ENCODE results near the gene SAMD14.

SAMD14 gene

DNA sequence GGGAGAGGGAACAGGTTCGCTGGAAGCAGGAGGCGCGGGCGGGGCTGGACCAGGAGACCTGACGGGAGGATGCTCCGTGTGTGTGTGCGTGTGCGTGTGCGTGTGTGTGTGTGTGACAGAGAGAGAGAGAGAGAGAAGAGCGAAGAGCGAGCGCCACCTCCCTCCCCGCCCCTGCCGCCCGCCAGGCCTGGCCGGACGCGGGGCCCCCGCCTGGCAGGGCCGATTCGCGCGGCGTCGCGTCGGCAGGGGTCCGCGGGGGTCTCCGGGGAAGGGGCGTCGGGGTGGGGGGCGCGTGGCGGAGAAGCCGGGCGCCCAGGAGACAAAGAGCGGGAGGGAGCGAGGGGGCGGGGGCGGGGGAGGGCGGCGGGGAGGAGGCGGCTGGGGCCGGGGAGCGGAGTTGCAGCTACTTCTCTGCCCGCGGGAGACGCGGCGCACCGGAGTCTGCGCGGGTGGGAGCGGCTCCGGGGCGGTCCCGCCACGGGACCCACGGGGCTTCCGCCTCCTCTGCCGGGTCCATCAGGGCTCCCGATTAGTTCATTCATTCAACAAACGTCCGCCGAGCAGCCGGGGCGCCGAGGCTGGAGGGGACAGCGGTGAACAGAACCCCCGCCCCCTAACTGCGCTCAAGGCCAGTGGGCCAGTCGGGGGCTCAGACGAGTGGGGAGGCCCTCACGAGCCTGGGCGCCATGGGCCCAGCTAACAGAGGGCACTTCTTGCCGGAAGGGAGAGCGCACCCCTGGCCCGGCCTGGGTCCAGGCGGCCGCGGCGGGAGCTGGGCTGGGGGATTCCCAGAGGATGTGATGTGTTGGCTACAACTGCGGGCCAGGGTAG is at the start of gene SAMD14:
Gene SAMD14 (minus strand): TSS at position 433 of the 831 bp plus-strand sequence. CDS start 5,201 bp downstream, outside the sequence.
- DNase-seq: peak; percentile 9

DNA sequence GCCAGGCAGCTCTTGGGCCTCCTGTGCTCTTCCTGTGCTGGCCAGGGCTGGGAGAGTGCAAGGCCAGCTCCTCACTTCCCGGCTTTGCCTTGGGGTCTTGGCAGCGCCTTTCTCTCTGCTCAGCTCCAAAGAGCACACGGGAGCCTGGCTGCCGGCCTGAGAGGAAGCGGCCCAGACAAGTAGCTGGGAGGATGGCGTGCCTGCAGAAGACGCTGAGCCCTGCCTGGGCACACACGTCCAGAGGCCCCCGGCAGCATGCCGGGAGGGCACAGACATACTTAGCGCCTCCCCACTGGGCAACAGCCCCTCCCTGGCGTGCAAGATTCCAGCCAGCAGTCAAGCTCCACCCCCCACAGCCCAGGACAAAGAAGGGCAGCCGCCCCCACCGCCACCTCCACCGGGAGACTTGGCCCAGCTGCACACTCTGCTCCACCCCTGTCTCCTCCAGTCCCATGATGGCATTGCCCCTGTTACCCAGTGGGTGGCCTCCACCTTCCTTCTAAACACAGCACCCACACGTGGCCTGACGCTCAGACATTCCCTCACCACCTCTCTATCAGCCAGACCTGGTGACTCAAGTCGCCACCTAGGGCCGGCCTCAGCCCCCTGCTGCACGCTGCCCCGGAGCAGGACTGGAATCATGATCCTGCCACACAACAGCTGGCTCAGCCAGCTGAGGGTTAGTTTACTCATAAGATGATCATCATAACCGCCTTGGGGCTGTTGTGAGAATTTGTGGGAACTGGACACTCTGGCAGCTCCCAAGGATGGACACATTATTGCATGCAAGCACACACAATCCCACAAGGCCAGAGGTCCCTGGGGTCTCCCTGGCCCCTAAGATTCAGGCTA is 48.2 kb upstream of the SAMD14 start:
- DNase-seq: peak; percentile 45

DNA sequence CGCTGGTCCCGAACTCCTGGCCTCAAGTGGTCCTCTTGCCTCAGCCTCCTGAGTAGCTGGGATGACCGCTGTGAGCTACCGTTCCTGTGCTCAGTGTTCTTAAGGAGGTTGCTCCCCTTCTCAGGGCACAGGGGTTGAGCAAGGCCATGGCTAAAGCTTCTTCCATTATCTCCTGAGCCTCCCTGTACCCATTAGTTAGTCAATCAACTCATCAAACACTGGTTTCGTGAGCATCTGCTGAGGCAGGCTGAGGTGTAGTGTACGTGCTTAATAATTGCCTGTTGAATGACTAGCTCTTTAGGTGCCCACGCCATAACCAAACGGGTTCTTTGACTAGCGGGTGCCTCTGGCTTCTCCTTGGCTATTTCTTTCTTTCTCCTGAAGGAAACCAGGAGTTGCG is 47.5 kb upstream of the SAMD14 start:
- no peak for DNase-seq

DNA sequence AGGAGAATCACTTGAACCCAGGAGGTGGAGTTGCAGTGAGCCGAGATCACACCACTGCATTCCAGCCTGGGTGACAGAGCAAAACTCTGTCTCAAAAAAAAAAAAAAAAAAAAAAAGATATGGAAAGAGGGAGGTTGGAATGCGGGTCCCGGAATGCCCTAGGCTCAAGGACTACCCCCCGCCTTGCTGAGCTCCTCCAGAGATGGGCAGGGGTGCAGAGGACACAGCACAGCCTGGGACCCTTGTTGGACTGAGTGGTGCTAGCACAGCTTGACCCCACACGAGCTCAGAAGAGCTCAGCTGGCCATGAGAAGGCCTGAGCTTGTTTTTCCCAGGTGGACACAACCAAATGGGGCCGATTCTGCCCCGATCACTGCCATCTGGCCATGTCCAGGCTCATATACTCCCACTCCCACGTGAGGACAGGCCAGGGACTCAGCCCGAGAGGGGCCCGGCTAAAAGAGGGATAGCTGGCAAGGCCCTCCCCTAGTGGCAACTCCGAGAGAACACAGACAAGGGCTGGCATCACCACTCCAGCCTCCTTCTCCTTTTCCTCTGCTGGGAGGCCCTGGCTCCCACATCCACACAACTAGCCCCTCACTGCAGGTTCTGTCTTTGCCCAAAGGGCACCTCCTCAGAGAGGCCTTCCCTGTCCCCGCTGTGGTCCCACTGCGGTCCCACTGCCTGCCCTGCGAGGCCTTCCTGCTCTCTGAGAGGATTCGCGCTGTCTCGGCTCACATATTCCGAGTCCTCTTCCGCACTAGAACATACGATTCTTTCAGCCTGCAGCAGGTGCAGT is 46.8 kb upstream of the SAMD14 start:
- DNase-seq: no peak

DNA sequence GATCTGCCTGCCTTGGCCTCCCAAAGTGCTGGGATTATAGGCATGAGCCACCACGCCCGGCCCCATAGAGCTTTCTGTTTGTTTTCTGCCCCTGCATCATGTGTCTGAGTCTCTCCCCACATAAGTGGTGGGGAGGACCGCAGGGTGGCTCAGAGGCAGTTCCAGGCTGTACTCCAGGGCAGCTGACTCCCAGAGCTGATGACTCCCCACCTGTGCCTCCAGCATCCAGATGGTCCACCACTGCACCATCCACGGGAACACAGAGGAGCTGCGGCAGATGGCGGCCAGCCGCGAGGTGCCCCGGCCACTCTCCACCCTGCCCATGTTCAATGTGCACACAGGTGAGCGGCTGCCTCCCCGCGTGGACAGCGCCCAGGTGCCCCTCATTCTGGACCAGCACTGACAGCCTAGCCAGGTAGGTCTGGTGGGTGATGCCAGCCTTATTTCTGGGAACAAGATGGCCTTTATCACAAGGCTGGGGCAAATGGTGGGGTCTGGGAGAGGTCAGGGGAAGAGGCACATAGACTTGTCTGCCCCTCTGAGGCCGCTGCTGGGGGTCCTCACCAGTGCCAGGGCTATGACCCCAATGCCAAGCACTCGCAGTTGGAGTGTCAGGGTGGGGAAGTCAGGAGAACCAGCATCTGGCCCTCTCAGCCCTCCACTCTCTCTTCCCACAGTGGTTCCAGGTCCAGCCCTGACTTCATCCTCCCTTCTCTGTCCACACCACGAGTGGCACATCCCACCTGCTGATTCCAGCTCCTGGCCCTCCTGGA is 45.3 kb upstream of the SAMD14 start:
- no peak for DNase-seq

DNA sequence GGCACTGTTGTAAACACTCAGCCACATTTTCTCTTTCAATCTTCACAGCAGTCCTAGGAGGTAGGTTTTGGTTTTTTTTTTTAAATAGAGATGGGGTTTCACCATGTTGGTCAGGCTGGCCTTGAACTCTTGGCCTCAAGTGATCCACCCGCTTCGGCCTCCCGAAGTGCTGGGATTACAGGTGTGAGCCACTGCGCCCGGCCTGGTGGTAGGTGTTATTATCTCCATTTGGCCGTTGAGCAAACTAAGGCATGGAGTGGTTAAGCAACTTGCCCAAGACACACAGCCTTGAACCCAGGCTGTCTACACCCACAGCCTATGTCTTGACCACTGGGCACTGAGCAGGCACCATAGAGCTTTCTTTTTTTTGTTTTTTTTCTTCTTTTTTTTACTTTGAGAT is 44.5 kb upstream of the SAMD14 start:
- no peak for DNase-seq

DNA sequence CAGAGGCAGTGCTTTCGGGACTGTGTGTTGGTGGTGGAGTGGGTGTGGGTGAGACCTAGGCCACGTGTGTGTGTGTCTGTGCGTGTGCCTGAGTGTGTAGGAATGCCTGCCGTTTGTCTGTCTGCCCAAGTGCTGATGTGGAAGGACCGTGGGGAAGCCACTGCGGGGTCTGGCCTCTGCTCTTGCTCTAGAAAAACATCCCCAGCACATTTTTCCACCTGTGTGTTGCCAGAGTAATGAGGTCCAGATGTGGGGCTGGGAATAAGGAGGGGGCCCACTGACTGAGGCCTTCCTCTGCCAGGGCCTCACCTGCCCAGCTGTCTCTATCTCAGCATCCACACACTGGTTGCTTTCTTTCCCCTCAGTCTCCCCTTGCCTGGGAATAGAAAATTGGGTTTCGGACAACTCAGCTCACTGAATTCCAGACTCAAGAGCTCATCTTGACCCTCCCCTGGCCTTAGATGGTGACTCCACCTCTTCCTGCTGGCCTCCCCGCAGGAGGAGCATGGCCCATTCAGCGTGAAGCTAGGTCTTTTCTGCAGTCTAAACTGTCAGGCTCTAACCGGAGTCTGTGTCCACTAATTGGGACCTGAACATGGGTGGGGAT is 43.5 kb upstream of the SAMD14 start:
- no peak for DNase-seq

DNA sequence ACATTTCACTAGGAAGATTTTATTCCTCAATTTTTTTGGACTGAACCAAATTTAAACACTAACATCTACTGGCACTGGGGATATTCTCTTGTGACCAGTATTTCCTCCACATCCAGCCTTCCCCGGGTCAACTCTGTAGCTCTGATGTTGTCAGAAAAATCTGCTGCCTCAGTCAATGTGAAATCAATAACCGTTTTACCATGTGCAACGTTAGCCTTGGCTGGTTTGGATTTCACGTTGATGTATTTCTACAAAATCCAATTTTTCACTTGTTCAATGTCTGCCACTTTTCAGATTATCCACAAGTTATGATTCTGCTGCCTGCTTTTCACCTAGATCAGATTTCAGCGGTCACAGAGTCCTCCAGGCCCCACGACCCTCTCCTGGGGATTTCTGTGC is 43.0 kb upstream of the SAMD14 start:
- no peak for DNase-seq

DNA sequence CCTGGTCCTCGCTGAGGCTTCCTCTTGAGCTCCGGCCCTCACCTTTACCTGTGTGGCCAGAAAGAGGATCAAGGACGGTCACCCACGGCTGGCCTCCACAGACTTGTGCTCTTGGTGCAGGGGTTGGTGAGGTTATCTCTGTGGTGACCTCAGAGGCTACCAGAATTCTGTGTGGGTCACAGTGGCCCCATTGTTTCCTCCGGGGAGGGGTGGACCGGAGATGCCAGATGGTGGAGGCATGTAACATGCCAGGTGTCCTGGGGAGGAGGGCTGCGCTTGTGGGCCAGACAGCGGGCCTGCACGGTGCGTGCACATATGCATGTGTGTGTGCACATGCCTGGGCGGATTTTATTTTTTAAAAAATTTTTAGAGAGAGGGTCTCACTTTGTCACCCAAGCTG is 42.2 kb upstream of the SAMD14 start:
- no peak for DNase-seq

DNA sequence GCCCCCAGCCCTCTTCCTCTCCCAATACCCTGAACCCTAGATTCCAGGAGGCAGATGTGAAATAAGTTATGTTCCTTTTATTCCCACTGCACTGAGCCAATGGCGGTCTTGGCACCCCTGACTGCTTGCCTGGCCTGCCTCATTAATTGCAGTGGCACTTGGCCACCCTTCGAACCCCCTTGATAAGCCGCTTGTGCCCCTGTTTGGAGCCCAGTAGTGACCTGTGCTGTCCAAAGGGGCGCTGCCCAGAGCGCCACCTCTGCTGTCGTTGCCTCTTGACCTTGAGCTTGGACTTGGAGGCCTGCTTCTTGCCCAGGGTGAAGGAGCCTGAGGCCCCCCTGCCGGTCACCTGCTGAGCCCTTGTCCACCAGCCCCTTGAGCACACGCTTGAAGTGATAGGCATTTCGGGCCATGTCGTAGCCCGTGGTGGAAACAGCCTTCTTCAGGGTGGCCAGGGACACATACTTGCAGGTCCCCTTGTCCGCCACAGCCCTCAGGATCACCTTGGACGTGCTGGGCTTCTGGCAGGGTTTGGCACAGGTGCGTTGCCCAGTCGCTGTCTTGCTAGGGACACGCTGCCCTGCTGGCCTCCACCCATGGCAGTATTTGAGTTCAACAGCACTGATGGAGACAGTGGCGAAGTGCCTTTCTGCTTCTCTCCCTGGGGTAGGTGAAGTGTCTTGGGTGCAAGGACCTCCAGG is 41.6 kb upstream of the SAMD14 start:
- no peak for DNase-seq

DNA sequence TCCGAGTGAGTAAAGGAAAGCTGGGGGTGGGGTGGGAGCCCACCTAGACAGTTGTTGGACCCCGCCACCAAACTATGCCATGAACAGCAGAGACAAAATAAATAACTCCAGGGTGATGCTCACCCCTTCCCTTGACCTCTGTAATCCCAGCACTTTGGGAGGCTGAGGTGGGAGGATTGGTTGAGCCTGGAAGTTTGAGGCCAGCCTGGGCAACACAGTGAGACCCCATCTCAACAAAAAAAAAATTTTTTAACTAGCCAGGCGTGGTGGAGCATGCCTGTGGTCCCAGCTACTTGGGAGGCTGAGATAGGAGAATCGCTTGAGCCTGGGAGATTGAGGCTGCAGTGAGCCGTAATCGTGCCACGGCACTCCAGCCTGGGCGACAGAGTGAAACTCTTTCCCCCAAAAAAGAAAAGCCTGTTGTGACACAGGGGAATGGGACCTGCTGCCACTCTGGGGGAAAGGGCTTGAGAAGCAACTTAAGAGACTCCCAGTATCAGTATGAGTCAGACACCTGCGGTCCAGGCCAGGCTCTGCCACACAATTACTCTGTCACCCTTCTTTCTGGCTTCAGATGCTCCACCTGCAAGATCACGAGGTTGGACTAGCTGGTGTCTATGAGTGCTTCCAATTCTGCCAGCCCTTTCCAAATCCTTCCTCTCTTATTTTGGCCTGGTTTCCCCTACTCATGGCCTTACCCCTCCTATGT is 40.9 kb upstream of the SAMD14 start:
- DNase-seq: no peak

DNA sequence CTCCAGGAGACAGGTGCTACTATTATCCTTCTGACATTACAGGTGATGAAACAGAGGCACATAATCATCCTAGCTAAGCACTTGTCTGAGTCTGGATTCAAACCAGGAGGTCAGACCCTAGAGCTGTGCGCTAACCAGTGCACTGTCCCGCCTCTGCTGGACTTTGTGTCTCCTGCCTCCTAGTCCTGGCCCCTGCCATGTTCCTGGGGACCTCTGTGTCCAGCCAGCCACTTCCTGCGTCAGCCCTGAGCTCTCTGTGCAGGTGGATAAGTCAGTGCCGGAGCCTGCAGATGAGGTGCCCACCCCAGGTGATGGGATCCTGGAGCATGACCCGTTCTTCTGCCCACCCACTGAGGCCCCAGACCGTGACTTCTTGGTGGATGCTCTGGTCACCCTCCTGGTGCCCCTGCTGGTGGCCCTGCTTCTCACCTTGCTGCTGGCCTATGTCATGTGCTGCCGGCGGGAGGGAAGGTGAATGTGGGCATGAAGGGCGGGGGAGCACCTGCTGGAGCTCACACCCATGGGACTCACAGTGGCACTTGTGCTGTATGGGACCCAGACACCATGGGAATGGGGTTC is 40.0 kb upstream of the SAMD14 start:
- no peak for DNase-seq

DNA sequence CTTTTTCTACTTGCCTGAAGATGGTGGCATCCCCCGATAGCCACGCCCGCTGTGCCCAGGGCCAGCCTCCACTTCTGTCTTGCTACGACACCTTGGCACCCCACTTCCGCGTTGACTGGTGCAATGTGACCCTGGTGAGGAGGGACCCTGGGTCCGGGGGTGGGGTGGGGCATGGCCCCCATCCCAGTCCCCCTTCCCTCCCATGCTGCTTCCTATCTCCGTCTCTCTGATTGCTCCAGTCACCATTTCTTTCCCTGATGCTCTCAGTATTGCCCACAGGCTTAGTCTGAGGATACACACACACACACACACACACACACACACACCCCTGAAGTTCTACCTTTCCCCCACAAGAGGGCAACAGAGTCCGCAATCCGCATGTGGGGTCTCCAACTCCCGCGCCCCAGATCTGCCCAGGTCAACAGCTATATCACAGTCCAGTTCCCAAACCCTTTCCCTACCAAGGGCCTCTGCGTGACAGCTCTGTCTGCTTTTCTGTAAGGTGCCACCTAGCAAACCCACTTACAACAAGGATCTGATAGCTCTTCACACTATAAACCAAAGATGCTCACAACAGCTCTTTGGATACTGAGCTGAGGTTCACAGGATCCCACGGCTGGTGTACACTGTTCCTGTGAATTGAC is 39.3 kb upstream of the SAMD14 start:
- DNase-seq: peak; percentile 30

DNA sequence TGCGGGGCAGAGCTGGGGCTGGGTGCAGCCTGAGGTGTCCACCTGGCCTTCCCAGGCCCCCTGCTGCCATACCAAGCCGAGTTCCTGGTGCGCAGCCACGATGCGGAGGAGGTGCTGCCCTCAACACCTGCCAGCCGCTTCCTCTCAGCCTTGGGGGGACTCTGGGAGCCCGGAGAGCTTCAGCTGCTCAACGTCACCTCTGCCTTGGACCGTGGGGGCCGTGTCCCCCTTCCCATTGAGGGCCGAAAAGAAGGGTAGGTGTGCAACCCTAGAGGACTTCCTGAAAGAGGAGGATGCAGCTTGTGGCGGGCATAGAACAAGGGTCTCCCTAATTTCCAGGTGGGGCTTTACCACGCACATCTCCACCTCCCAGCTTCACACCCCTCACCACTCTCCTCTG is 38.4 kb upstream of the SAMD14 start:
- no peak for DNase-seq

DNA sequence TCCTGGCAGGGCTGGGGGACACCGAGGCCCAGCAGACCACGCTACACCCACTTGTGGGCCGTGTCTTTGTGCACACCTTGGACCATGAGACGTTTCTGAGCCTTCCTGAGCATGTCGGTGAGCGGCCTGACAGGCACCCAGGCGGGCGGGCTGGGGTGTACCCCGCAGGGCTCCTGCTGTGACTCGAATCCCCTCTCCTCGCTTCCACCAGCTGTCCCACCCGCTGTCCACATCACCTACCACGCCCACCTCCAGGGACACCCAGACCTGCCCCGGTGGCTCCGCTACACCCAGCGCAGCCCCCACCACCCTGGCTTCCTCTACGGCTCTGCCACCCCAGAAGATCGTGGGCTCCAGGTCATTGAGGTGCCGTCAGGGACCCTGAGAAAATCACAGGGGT is 37.4 kb upstream of the SAMD14 start:
- no peak for DNase-seq

DNA sequence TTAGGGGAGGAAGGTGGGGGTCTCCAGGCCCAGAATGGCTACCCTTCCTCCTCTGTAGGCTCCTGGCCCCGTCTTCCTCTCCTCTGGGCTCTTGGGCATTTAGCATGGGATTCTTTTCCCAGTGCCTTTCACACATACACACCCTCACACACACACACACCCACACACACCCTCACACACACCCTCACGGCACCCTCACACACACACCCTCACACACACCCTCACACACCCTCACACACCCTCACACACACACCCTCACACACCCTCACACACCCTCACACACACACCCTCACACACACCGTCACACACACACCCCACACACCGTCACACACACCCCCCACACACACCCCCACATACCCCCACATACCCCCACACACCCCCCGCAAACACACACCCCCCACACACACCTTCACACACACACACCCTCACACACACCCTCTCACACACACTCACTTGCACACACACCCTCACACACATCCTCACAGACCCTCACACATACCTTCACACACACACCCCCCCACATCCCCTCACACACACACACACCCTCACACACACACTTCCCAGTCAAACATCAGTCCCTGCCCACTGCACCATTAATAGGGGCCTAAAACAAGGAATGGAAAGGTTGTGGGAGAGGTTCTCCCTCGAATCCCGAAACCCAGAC is 36.7 kb upstream of the SAMD14 start:
- no peak for DNase-seq

DNA sequence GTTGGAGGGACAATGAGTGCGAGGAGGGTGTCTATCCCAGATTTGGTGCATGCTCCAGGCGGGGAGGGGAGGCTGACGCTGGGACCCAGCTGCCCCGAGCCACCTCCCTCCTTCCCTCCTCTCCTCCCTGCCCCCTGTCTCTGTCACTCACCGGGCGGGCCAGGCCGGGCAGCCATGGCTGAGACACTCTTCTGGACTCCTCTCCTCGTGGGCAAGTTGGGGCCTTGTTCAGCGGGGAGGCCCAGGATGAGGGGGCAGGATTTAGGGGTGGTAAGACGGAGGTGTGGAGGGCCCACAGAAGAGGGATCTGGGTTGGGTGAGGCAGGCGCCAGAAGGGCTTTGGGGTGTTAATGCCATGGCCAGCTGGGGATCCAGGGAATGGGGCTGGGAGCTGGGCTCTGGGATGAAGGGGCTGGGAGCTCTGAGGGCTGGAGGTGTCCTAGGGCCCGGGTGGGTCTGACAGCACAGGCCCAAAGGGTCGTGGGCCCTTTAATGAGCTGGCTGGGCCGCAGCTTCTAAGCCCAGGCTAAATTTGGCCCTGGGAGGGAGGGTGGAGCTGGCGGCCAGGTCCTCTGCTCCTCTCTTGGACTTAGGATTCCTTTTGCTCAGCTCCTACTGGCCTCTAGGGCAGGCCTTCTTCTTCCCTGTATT is 36.0 kb upstream of the SAMD14 start, which contains the start of gene SGCA:
Gene SGCA (plus strand): TSS at position 139 of the 651 bp plus-strand sequence. CDS start 36 bp downstream, at position 175.
- no peak for DNase-seq

DNA sequence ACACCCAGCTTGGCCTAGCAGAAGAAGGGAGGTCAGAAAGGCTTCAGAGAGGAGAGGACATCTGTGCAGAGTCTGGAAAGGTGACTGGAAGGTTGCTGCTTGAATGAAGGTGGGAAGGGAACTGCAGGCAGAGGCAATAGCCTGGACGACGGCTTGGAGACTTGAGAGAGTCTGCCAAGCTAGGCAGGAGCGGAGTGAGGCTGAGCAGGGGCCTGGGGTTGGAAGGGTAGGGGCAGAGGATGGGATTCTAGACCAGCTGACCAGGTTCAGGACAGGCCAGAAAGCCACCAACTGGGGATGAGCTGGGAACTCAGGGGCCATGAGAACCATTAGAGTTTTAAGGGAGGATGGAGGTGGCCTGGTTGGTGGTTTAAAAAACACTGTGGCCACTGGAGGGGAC is 35.5 kb upstream of the SAMD14 start:
- DNase-seq: no peak

DNA sequence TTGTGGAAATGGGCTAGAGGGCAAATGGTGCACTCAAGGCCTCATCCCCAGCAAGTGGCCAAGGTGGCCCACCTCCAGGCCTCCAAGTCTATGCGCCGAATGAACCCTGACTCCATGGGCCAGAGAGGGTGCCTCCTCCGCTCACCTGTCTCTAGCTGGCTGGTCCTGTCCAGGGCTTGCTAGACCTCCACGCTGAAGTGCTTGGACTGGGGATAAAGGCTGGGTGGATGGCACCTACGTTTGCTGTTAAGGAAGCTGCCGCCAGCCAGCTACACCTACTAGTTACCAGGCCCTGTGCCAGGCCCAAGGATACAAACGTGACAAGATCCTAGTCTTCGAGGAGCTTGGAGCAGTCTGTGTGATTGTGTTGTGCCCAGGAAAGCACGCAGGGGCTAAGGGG is 35.1 kb upstream of the SAMD14 start:
- no peak for DNase-seq

All from DMS79 treated with DMSO at 0.1 percent for 48 hours (cell line).